ENCODE results near the gene IFIT2.
"Not testable (repeated sequence)": the region's sequence is repeated elsewhere in the genome, so short reads cannot be mapped to it uniquely, and the experiment has no call there.

DNA sequence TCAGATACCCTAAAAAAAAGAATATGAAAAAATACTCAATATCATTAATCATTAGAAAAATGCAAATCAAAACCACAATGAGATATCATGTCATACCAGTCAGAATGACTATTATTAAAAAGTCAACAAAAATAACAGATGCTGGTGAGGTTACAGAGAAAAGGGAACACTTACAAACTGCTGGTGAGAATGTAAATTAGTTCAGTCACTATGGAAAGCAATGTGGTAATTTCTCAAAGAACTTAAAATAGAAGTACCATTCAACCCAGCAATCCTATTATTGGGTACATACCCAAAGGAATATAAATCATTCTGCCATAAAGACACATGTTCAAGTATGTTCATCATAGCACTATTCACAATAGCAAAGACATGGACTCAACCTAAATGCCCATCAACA, 23.2 kb downstream of the IFIT2 start:
- TF ChIP-seq, protein P1, sequence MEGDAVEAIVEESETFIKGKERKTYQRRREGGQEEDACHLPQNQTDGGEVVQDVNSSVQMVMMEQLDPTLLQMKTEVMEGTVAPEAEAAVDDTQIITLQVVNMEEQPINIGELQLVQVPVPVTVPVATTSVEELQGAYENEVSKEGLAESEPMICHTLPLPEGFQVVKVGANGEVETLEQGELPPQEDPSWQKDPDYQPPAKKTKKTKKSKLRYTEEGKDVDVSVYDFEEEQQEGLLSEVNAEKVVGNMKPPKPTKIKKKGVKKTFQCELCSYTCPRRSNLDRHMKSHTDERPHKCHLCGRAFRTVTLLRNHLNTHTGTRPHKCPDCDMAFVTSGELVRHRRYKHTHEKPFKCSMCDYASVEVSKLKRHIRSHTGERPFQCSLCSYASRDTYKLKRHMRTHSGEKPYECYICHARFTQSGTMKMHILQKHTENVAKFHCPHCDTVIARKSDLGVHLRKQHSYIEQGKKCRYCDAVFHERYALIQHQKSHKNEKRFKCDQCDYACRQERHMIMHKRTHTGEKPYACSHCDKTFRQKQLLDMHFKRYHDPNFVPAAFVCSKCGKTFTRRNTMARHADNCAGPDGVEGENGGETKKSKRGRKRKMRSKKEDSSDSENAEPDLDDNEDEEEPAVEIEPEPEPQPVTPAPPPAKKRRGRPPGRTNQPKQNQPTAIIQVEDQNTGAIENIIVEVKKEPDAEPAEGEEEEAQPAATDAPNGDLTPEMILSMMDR (IDR thresholded peaks at IDR 0.05): not testable (repeated sequence)
- TF ChIP-seq POLR2A (IDR thresholded peaks at IDR 0.05): not testable (repeated sequence)

All from breast epithelium (tissue), 3 donors.